GM19043 (cell line): ENCODE data around the gene THYN1.
"Not testable (repeated sequence)": the region's sequence is repeated elsewhere in the genome, so short reads cannot be mapped to it uniquely, and the experiment has no call there.

Source experiments
- ATAC-seq: cut with Tn5 transposase; IDR thresholded peaks from one replicate; pipeline ENCODE4 v1.9.1; 2021; ENCODE audit warnings: low read depth; ENCODE audit not compliant: unreplicated experiment

Gene THYN1

DNA sequence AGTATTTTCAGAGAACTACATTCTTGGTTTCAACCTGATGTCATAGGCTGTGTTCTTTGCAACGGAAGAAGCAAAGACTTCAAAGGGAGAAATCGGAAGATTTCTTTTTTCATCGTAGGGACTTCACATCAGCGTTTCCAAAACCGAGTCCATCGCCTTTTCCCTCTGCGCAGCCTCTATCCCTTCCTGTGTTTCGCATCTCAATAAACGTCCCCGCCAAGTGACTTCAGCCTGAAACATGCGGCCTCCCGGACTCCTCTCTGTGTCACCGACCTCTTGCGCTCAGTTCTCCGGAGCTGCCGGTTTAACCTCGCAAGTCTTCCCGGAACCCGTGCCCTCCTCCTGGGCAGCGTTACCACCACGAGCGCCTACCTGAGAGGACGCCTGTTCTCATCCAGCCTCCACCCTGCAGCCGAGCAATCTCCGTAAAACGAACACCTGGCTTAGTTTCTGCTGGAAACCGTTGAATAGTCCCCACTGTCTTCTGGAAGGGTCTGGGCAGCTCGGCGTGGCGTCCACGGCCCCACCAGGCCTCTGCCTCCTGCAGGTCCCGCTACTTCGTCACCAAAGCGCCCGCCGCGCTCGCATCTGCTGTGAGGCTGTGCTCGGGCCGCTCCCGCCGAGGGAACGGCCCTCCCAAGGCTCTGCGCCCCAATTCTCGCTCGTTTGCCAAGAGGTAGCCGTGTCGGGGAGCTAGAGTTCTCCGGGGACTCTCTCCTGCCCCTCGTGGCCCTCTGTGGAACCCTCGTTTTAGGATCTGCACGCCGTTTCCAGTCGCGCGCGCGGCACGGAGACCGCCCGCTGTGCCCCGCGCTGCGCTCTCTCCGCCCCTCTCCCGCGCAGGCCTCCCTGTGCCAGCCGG, 22.6 kb upstream of the THYN1 start, which contains the start of gene GLB1L3:
GLB1L3 (plus strand) TSS at position 846 of the 862 bp plus-strand sequence. CDS start 362 bp downstream, outside the sequence.
- ATAC-seq, result no peak

- no peak for ATAC-seq
These were observed 22.0 kb upstream of the THYN1 start for GRCh38 chr11:134275188-134275533.

DNA sequence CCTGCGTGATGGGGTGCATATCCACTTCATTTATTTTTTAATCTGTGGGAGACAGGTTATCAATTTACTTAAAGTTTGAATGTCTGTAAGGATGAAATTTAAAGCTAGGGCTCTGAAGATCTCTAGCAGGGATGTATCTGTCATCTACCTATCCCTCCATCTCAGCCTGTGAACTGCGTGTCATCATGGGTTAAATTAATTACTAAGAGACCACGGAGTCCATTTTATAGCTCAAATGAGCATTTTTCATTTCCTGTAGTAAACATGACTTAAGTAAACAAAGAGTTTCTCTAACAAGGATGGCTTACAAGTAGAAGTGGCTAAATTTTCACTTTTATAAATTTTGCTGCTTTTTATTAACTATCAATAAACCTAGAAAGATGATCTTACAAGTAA, 20.2 kb upstream of the THYN1 start:
- no peak for ATAC-seq

- ATAC-seq, result no peak
These were observed 19.5 kb upstream of the THYN1 start for GRCh38 chr11:134272381-134273316.

GRCh38 chr11:134271978-134272377, 18.8 kb upstream of the THYN1 start:
- ATAC-seq, result no peak

DNA sequence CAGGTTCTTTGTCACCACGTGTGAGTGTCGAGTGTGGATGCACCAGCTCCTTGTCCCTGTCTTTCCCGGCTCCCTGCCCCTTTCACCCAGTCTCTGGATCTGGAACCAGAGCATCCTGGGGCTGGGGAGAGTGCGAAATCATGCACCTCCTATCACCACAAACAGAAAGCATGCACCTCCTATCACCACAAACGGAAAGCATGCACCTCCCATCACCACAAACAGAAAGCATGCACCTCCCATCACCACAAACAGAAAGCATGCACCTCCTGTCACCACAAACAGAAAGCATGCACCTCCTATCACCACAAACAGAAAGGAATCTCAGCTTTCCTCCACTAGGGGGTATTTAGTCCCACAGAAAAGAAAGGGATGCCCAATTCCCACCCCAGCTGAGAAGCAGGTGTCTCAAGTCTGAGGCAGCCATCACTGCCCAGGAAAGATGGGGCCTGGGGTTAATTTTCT, 17.1 kb upstream of the THYN1 start:
- ATAC-seq, result no peak

- ATAC-seq, result no peak
These were observed 14.8 kb upstream of the THYN1 start for GRCh38 chr11:134267966-134268365.

- no peak for ATAC-seq
These were observed 14.3 kb upstream of the THYN1 start for GRCh38 chr11:134267461-134267860.

GRCh38 chr11:134266841-134267251, 13.7 kb upstream of the THYN1 start:
- ATAC-seq, result no peak

DNA sequence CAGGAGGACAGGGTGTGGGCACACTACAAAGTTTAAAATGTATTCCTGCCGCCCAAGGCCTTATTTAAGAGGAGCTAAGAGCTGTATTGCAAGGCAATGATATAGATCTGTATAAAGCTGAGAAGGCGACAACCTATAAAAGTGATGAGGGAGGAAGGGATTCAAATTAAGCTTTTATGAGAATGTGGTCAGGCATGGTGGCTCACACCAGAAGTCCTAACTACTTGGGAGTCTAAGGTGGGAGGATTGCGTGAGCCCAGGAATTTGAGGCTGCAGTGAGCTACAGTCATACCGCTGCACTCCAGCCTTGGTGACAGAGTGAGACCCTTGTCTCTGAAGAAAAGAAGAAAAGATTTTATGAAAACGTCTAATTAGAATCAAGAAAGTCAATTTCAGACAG, 13.3 kb upstream of the THYN1 start:
- ATAC-seq, result no peak

DNA sequence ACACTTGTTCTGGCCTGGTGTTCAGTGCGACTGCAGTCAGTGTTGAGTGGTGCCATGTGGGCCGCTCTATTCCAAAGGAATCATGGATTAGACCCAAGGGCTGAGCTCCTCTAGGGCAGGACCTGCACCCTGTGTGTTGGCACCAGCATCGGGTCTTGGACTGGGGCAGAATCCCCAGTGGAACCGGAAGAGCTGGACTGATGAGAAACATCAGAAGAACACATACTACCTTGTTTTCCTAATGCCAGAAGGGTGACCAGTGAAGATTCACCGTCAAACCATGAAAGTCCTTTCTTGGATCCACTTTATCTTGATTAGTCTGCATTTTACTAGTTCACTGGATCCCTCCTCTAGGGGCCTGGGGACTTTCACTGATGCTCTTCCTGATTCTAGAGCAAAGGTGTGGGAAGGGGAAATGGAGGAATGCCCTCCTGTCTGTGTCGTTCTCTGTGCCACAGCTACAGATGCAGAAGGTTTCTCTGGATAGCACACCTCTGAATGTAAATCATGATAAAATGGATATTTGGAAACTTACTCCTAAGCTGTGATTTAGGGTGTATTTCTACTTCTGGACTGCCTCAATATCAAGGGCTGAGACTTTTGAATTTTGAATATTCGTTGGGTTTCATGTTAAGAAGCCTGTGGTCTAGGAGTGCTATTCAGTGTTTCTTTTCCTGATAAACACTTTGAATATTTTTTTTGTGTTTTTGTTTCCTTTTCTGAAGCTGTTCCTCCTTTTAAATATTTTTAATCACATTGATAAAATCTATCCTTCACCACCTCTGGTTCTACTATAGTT, 12.0 kb upstream of the THYN1 start:
- no peak for ATAC-seq

GRCh38 chr11:134261626-134262488, 8.7 kb upstream of the THYN1 start:
- ATAC-seq, result no peak

- no peak for ATAC-seq
These were observed 7.8 kb upstream of the THYN1 start for GRCh38 chr11:134260983-134261382.

- no peak for ATAC-seq
These were observed 7.4 kb upstream of the THYN1 start for GRCh38 chr11:134260503-134260902.

GRCh38 chr11:134258577-134258976, 5.4 kb upstream of the THYN1 start:
- no peak for ATAC-seq

GRCh38 chr11:134257101-134257500, 3.9 kb upstream of the THYN1 start:
- no peak for ATAC-seq

DNA sequence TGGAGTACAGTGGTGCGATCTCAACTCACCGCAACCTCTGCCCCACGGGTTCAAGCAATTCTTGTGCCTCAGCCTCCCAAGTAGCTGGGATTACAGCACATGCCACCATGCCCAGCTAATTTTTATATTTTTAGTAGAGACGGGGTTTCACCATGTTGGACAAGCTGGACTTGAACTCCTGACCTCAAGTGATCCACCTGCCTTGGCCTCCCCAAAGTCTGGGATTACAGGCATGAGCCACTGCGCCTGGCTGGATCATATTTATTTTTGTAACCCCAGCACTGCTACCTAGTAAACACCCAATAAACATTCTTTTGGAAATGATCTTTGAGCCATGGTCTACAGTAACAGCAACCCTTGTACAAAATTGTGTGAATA, 2.0 kb upstream of the THYN1 start:
- ATAC-seq, result not testable (repeated sequence)

DNA sequence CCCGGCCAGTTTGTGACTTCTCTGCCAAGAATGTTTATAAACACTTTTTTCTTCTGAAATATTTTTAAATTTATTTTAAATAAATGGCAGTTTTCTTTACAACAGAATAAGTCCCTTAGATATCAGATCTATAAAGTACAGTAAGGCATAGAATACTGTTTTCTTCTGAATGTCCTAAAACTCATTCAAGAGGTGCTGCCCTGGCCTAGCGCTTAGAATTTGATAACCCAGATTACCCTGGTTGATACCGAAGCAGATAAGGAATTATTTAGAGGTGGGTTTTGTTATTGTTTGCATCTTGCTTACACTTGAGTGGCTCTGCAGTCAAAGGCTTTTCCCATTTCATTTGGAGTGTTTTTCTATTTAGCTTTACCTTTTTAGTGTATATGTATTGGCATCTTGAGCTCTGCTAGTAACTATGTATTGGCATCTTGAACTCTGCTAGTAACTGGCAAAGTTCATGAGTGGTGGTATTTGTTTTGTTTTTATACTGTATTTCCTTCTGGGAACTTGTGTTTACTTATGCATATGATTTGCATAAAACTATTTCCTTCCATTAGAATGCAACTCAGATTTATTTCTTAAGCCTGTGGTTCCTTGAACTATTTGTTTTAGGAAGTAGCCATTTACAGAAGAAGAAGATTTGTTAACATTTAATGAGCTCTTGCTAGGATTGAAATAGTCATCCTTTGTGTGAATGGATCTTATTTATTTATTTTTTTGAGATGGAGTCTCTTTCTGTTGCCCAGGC, 1.5 kb upstream of the THYN1 start:
- no peak for ATAC-seq
